ENCODE data around the gene PAK5.
A peak's percentile ranks its signal among the peaks of the same experiment; 100 is the strongest.

The PAK5 gene

DNA sequence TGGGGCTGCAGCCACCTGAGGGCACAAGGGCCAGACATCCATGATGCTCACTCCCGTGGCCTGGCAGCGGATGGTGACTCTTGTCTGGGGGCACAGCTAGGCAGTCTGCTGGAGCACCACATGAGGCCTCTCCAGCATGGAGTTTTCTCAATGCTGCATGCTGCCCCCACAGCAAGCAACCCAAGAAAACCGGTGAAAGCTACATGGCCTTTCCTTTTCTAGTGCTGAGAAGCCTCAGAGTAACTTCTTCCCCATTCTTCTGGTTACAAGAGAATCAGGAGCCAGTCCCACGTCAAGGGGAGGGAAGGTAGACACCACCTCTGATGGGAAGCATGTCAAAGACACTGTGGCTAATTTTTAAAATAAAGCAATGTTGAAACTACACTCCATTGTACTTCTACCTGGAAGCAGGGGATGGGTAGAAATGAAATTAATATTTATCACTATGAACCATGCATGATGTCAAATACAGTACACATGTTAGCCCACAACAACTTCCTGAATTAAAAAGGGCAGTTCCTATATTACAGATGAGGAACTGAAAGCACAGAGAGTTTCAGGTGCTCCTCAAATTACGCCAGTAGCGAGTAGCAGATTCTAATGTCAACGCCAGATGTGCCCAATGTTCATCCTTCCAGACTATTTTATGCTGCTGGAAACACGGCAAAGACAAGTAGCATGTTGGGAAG lies 223.0 kb downstream of the PAK5 start:
- no peak for DNase-seq

DNA sequence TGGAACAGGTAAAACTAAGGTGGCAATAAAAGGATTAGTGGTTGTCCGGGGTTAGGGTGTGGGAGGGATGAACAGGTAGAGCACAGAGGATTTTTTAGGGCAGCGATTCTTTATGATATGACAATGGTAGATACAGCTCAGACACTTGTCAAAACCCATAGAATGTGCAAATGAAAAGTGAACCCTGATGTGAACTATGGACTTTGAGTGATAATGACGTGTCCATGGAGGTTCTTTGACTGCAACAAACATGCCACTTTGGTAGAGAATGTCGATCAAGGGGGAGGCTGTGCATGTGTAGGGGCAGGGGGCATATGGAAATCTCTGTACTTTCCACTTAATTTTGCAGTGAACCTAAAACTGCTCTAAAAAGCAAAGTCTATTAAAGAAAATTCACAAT lies 223.8 kb downstream of the PAK5 start:
- DNase-seq = no peak

DNA sequence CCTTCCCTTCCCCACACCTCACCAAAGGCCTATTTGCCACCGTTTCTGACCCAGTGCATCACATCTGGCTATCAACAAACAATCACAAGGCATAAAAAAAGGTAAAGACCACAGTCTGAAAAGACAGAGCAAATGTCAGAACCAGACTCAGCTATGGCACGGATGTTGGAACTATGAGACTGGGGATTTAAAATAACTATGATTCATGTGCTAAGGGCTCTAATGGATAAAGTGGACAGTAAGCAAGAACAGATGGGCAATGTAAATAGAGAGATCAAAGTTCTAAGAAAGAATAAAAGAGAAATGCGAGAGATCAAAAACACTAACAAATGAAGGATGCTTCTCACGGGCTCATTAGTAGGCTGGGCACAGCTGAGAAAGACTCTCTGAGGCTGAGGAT lies 225.0 kb downstream of the PAK5 start:
- no peak for DNase-seq

GRCh38 chr20:9611921-9612320 lies 227.0 kb downstream of the PAK5 start:
- DNase-seq = no peak

DNA sequence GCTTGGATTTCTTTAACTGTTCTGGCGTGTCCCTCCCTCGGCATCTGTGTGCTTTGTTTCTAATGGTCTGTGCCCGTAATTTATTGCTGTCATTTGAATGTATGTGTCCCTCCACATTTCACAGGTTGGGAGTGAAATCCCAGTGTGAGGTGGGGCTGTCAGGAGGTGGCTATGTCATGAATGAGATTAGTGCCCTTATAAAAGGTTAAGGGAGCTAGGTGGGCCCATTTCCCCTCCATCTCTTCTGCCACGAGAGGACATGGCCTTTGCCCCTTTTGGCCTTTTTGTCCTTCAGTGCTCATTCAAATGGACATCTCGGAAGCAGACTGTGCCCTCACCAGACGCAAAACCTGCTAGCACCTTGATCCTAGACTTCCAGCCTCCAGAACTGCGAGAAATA lies 228.2 kb downstream of the PAK5 start:
- DNase-seq = no peak

- peak; percentile 34 for DNase-seq
These were observed 228.9 kb downstream of the PAK5 start for GRCh38 chr20:9609887-9610502.

- DNase-seq = no peak
These were observed 230.1 kb downstream of the PAK5 start for GRCh38 chr20:9608639-9609340.

- DNase-seq = no peak
These were observed 236.1 kb downstream of the PAK5 start for GRCh38 chr20:9602847-9603183.

GRCh38 chr20:9600562-9600961 lies 238.3 kb downstream of the PAK5 start:
- DNase-seq = no peak

DNA sequence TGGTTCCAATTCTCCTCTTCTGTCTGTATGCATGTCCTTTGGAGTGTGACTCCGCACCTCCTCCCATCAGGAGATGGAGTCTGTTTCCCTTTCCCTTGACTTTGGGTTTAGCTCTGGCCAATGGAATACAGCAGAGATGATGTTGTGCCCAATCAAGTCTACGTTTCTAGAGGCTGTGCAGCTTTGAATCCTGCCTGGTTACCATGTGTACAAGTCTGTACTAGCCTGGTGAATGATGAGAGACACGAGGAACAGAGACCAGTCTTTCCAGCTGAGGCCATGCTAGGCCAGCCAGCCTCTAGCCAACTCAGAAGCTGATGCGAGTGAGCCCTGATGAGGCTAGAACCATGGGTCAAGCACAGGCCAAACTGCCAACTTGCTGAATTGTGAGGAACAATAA lies 241.3 kb downstream of the PAK5 start:
- DNase-seq = no peak

- no peak for DNase-seq
These were observed 243.1 kb downstream of the PAK5 start for GRCh38 chr20:9595763-9596162.

GRCh38 chr20:9594284-9594875 lies 244.5 kb downstream of the PAK5 start:
- DNase-seq = no peak

DNA sequence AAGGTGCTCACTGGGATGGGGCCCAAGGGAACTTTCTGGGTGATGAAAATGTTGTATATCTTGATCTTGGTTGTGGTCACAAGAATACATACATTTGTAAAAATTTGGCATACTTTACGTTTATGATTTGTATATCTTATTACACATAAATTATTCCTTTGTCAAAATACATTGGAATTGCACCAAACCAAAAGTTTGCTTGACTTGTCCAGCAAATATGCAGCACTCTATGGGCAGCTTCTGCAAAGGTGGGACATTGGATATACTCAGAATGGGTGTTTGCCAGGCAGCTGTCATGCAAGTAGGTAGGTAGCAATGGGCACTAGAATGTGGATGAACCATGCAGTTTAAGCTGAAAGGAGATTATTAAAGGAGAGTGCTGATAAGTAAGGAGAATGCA lies 246.5 kb downstream of the PAK5 start:
- no peak for DNase-seq

- DNase-seq = no peak
These were observed 247.8 kb downstream of the PAK5 start for GRCh38 chr20:9591080-9591479.

DNA sequence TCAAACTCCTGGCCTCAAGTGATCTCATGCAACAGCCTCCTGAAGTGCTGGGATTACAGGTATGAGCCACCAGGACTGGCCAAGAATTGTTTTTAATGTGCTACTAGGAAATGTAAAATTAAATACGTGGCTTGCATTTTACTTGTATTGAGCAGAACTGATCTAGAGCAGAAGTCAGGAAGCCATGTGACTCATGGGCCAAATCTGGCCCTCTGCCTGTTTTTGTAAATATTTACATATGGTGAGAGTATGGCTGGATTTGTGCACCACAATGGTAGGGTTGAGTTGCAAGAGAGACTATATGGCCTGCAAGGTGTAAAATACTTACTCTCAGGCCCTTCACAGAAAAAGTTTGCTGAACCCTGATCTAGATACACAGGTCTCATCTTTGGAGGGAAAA lies 248.7 kb downstream of the PAK5 start:
- no peak for DNase-seq

GRCh38 chr20:9588706-9589105 lies 250.2 kb downstream of the PAK5 start:
- DNase-seq = no peak

DNA sequence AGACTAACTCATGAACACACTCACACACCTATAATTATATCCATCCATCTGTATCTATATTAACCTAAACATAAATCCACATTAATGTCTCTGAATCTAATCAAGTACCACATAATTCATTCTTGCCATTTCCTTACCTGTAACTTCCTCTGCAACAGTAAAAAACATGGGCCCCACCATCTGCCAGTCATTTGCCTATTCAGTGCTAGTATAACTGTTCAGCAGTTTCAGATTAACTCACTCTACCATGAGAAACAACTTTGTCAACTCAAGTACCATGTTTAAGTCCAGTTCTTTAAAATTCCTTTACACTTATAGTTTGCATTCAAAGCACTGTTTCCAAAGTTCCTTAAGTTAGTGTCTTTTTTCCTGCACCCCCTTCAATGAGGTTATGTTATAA lies 255.7 kb downstream of the PAK5 start:
- DNase-seq = no peak

DNA sequence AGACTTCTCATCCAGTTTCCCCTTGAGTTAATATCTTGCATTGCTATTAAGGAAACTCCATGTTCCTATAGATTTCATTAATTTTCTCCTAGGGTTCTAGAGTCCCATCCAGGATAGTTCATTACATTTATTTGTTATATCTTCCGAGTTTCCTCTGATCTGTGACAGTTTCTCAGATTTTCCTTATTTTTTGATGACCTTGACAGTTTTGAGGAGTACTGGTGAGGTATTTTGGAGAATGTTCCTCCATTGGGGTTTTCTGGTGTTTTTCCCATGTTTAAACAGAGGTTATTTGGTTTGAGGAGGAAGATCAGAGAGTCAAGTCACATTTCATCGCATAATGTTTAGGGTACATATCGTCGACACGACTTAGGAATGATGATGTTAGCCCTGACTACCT lies 256.7 kb downstream of the PAK5 start:
- DNase-seq = no peak

GRCh38 chr20:9581509-9581908 lies 257.4 kb downstream of the PAK5 start:
- DNase-seq = no peak

- no peak for DNase-seq
These were observed 260.3 kb downstream of the PAK5 start for GRCh38 chr20:9578594-9578993.

GRCh38 chr20:9577397-9577796 lies 261.5 kb downstream of the PAK5 start:
- no peak for DNase-seq

DNA sequence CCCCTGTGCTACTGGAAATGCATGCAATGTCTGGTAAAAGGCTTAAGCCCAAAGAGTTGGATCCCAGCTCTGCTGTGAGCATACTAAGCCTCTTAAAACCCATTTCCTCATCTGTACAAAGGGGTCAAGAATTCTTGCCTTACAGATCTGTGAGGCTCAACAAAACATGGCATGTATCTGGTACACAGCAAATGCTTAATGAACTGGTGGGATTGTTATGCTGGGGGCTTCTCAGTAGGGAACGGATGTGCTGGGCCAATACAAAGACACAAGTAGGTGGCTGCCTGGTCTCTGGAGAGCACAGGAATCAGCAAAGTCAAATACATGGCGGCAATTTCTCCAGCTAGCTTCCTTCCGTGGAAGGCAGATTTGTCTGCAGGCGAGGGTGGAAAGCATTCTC lies 262.2 kb downstream of the PAK5 start:
- DNase-seq = no peak

- DNase-seq = no peak
These were observed 263.0 kb downstream of the PAK5 start for GRCh38 chr20:9575836-9576235.

DNA sequence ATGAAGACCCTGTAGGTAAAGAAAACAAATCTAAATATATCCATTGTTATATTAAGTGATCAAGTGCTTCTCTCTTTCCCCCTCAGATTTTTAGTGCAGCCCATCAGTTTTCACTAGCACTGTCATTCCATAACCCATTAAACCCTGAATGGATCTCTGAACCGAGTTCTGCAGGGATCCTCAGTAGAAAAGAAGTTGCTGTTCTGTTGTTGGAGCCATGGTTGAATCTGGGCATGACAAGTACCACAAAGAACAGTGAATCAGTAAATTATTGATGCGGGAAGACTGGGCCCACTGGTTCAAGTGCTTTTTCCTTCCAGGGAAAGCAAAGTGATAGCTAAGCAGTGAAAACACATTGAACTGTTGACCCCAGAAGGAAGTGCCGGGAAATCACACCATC lies 264.1 kb downstream of the PAK5 start:
- DNase-seq = no peak

All from NCI-H1048 (cell line).